Measurements from ENCODE around the gene VSX1. TPM values are rescaled to one million over a fixed set of nuclear protein-coding genes. Genes with fewer than 3 reads are reported as not detected.

VSX1 gene
- polyA plus RNA-seq, 1 donor (not counting 4 experiments of a cell fraction or from before 2014, with no cell fraction given): not detected

- Histone ChIP-seq H3K9me3 (ENCODE audit: control insufficient read depth, low read depth, low read length) (no peaks in the 10 kb centered on the region), H3K4me3 (ENCODE audit: control insufficient read depth in 2 of 3, extremely low read depth in 1 of 3, insufficient read depth in 2 of 3, low read depth in 1 of 3, low read length in 3 of 3) (no peak overlapping the region), H3K9ac (ENCODE audit: control insufficient read depth, extremely low read depth, insufficient read depth, low read length) (no peak overlapping the region), H3K27ac (ENCODE audit: control insufficient read depth, insufficient read depth, low read length) (no peak overlapping the region), H3K4me1 (ENCODE audit: control insufficient read depth, extremely low read depth, insufficient read depth, low read length) (no peaks in the 10 kb centered on the region), H2AFZ (ENCODE audit: control insufficient read depth, low read length) (no peak overlapping the region), H3K79me2 (ENCODE audit: control insufficient read depth, insufficient read depth, low read length) (no peaks in the 10 kb centered on the region), H4K20me1 (ENCODE audit: control insufficient read depth, extremely low read depth, insufficient read depth, low read length) (no peaks in the 10 kb centered on the region), H3K4me2 (ENCODE audit: control insufficient read depth, extremely low read depth, insufficient read depth, low read depth, low read length) (no peak overlapping the region), H3K36me3 (ENCODE audit: control insufficient read depth in 2 of 2, extremely low read depth in 1 of 2, insufficient read depth in 2 of 2, low read length in 2 of 2) (no peaks in the 10 kb centered on the region), H3K9me1 (ENCODE audit: control insufficient read depth, extremely low read depth, insufficient read depth, low read length) (no peaks in the 10 kb centered on the region), H3K27me3 (ENCODE audit: control insufficient read depth, extremely low read depth, insufficient read depth, low read length) (peaks cover 9% of the 10 kb centered on the region)
- DNase-seq (ENCODE audit: low read depth, low spot score) (no peak), FAIRE-seq (no peak)
- dilution Hi-C loops (cut with MboI; ENCODE audit: extremely low pct_ligation_motif_present, low sequenced_read_pairs): no loop called here
- no peak for TF ChIP-seq EZH2 (IDR thresholded peaks at IDR 0.05; ENCODE audit: low read length)
- TF ChIP-seq, protein P1, sequence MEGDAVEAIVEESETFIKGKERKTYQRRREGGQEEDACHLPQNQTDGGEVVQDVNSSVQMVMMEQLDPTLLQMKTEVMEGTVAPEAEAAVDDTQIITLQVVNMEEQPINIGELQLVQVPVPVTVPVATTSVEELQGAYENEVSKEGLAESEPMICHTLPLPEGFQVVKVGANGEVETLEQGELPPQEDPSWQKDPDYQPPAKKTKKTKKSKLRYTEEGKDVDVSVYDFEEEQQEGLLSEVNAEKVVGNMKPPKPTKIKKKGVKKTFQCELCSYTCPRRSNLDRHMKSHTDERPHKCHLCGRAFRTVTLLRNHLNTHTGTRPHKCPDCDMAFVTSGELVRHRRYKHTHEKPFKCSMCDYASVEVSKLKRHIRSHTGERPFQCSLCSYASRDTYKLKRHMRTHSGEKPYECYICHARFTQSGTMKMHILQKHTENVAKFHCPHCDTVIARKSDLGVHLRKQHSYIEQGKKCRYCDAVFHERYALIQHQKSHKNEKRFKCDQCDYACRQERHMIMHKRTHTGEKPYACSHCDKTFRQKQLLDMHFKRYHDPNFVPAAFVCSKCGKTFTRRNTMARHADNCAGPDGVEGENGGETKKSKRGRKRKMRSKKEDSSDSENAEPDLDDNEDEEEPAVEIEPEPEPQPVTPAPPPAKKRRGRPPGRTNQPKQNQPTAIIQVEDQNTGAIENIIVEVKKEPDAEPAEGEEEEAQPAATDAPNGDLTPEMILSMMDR (optimal IDR thresholded peaks at IDR 0.05 in 1 of 3, IDR thresholded peaks at IDR 0.05 in 1 of 3, conservative IDR thresholded peaks at IDR 0.05 in 1 of 3; ENCODE audit: extremely low read depth in 1 of 3, insufficient read depth in 2 of 3, low read length in 3 of 3): no peak
Measured at GRCh38 chr20:25103526-25103925, 21.6 kb upstream of the VSX1 start.

- peaks cover 9% of the 10 kb centered on the region for H3K27me3 ChIP-seq (ENCODE audit: control insufficient read depth, extremely low read depth, insufficient read depth, low read length)
- H3K9me3 ChIP-seq (ENCODE audit: control insufficient read depth, low read depth, low read length): no peaks in the 10 kb centered on the region
- TF ChIP-seq, protein P1 (optimal IDR thresholded peaks at IDR 0.05 in 1 of 3, IDR thresholded peaks at IDR 0.05 in 1 of 3, conservative IDR thresholded peaks at IDR 0.05 in 1 of 3; ENCODE audit: extremely low read depth in 1 of 3, insufficient read depth in 2 of 3, low read length in 3 of 3): no peak
- no peaks in the 10 kb centered on the region for H3K9me1 ChIP-seq (ENCODE audit: control insufficient read depth, extremely low read depth, insufficient read depth, low read length)
- no peak overlapping the region for H2AFZ ChIP-seq (ENCODE audit: control insufficient read depth, low read length)
- H3K9ac ChIP-seq (ENCODE audit: control insufficient read depth, extremely low read depth, insufficient read depth, low read length): no peak overlapping the region
- no peaks in the 10 kb centered on the region for H3K4me1 ChIP-seq (ENCODE audit: control insufficient read depth, extremely low read depth, insufficient read depth, low read length)
- no peaks in the 10 kb centered on the region for H3K36me3 ChIP-seq (ENCODE audit: control insufficient read depth in 2 of 2, extremely low read depth in 1 of 2, insufficient read depth in 2 of 2, low read length in 2 of 2)
- H3K4me2 ChIP-seq (ENCODE audit: control insufficient read depth, extremely low read depth, insufficient read depth, low read depth, low read length): no peak overlapping the region
- FAIRE-seq (no peak), DNase-seq (ENCODE audit: low read depth, low spot score) (no peak)
- no peaks in the 10 kb centered on the region for H3K79me2 ChIP-seq (ENCODE audit: control insufficient read depth, insufficient read depth, low read length)
- no peak overlapping the region for H3K27ac ChIP-seq (ENCODE audit: control insufficient read depth, insufficient read depth, low read length)
- no peak overlapping the region for H3K4me3 ChIP-seq (ENCODE audit: control insufficient read depth in 2 of 3, extremely low read depth in 1 of 3, insufficient read depth in 2 of 3, low read depth in 1 of 3, low read length in 3 of 3)
- H4K20me1 ChIP-seq (ENCODE audit: control insufficient read depth, extremely low read depth, insufficient read depth, low read length): no peaks in the 10 kb centered on the region
- dilution Hi-C loops (cut with MboI; ENCODE audit: extremely low pct_ligation_motif_present, low sequenced_read_pairs): no loop called here
Measured at GRCh38 chr20:25100914-25101313, 19.0 kb upstream of the VSX1 start.
